RWPE1 (cell line): ENCODE results near the gene PRKRA.

Source experiments
- CTCF ChIA-PET: fragments of 350-600 bp; sonication (Branson Sonifier 250); formaldehyde crosslinking; extraction: SDS; loops from one replicate; lab custom pipeline; 2021; lab: Yijun Ruan, JAX
- POLR2A ChIA-PET: fragments of 400-600 bp; formaldehyde crosslinking; extraction: SDS; loops from one replicate; lab custom pipeline; 2020; ENCODE audit warnings: antibody characterized with exemption; ENCODE audit not compliant: low non-redundant PET; lab: Yijun Ruan, JAX
- DNase-seq: peaks from one replicate; pipeline ENCODE4 v3.0.0; 2012; ENCODE audit warnings: low spot score
- H3K27ac ChIP-seq: fragments of 450-650 bp; 2 replicates; pipeline ENCODE4 v1.5.1; 2017
- TF ChIP-seq, protein P1 (sequence below): fragments of 450-650 bp; conservative IDR thresholded peaks from 2 replicates; pipeline ENCODE4 v1.5.1; 2017; ENCODE audit warnings: low read depth, mild to moderate bottlenecking

Gene PRKRA

GRCh38 chr2:178420463-178420999, 30.4 kb downstream of the PRKRA start:
- POLR2A ChIA-PET: no interaction called here
- TF ChIP-seq, protein P1, sequence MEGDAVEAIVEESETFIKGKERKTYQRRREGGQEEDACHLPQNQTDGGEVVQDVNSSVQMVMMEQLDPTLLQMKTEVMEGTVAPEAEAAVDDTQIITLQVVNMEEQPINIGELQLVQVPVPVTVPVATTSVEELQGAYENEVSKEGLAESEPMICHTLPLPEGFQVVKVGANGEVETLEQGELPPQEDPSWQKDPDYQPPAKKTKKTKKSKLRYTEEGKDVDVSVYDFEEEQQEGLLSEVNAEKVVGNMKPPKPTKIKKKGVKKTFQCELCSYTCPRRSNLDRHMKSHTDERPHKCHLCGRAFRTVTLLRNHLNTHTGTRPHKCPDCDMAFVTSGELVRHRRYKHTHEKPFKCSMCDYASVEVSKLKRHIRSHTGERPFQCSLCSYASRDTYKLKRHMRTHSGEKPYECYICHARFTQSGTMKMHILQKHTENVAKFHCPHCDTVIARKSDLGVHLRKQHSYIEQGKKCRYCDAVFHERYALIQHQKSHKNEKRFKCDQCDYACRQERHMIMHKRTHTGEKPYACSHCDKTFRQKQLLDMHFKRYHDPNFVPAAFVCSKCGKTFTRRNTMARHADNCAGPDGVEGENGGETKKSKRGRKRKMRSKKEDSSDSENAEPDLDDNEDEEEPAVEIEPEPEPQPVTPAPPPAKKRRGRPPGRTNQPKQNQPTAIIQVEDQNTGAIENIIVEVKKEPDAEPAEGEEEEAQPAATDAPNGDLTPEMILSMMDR: no peak
- H3K27ac ChIP-seq: no peak overlapping the region
- CTCF ChIA-PET: interaction anchor here (0.7 kb wide), 1 partner anchor 117 kb away, joined by 4 read pairs; no protein-coding TSS in a partner anchor
- DNase-seq: no peak

GRCh38 chr2:178419123-178419522, 31.9 kb downstream of the PRKRA start:
- ChIA-PET POLR2A (interaction anchor here (0.6 kb wide), 2 partner anchors 19 to 23 kb away, joined by 3 to 10 read pairs; no protein-coding TSS in a partner anchor), CTCF (interaction anchor here (0.6 to 1.3 kb wide), 5 partner anchors 24 to 408 kb away, joined by 3 to 6 read pairs (median 4); no protein-coding TSS in a partner anchor)
- DNase-seq: peak; percentile 13
- no peak overlapping the region for H3K27ac ChIP-seq
- TF ChIP-seq, protein P1: peak; percentile 63

- DNase-seq: no peak
- POLR2A ChIA-PET: interaction anchor here (0.6 kb wide), 1 partner anchor 23 kb away, joined by 10 read pairs; no protein-coding TSS in a partner anchor
- CTCF ChIA-PET: interaction anchor here (1.0 to 1.3 kb wide), 2 partner anchors 89 to 287 kb away, joined by 3 to 6 read pairs; no protein-coding TSS in a partner anchor
- H3K27ac ChIP-seq: no peak overlapping the region
- TF ChIP-seq, protein P1: no peak
Measured at GRCh38 chr2:178418426-178418825, 32.5 kb downstream of the PRKRA start.

GRCh38 chr2:178417916-178418315, 33.1 kb downstream of the PRKRA start:
- DNase-seq: no peak
- CTCF ChIA-PET: interaction anchor here (1.0 to 1.3 kb wide), 2 partner anchors 89 to 286 kb away, joined by 3 to 6 read pairs; no protein-coding TSS in a partner anchor
- H3K27ac ChIP-seq: no peak overlapping the region
- POLR2A ChIA-PET: no interaction called here
- TF ChIP-seq, protein P1: no peak

DNA sequence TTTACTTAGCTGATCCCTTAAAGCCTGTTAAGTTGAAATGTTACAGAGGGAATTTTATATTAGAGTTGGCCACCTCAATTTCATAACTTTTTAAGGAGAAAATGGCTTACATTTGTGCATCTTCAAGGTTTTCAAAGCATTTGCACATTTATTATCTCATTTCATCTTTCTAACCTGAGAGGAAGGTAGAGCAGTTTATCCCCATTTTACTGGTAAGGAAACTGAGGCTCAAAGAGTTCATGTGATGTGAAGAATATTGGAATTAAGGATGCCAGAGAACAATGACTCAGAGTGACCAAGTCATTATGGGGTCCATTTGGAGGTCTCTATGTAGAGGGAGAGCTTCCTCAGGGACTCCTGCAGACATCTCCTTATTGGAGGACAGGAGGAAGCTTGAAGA, 35.0 kb downstream of the PRKRA start:
- no peak for DNase-seq
- TF ChIP-seq, protein P1: no peak
- ChIA-PET CTCF (no interaction called here), POLR2A (no interaction called here)
- no peak overlapping the region for H3K27ac ChIP-seq

DNA sequence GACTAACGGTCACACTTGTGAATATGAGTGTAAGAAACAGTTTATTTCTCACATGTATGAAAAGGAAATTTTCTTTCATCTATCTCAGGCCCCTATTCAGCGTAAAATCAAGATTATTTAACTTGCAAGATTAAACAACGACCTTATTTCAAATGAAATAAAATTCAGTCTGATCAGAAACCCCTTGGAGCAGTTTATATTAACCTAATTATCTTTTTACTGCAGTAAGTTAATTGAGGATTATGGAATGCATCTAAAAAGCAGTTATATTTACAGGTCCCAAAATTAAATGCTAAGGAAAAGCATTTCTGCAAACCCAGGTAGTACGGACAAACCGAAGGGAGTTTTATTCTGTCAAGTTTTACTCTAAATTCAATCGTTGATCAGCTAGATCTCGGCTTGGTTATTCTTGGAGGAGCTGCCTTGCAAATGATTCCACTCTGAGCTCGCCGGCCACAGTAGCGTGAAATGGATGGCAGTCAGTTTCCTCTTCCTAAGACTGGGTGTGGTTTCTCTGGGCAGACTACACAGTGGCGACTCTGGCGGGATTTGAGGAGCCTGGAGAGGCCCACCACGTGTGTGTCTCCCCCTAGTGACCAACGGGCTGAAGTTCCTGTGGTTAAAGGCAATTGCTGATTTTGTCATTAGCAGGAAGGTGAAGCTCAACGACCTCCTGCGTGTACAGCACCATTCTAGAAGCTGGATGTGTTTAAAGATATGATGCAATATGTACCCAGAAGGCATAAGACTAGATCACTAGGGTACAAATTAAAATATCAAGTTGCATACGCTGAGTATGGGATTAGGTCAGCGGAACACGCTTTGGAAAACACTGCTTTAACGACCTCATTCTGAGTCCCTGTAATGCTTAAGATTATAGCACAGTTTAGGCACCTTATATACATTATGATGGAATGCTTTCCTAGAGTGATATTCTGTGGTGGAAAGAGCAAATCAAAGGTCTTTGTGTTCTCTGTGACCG, 36.4 kb downstream of the PRKRA start:
- peak; percentile 86 for DNase-seq
- peak overlapping the region; percentile 94 for H3K27ac ChIP-seq
- CTCF ChIA-PET: interaction anchor here (0.6 to 1.9 kb wide), 34 partner anchors 9 to 634 kb away, joined by 3 to 21 read pairs (median 4); partner anchors contain the start of genes PLEKHA3 and RBM45
- TF ChIP-seq, protein P1: peak; percentile 93
- POLR2A ChIA-PET: no interaction called here
